Panc1 (cell line): ENCODE results near the gene NTNG1.

Experiments used
- CTCF ChIP-seq: fragments of 450-650 bp; IDR thresholded peaks from 2 replicates; pipeline ENCODE4 v1.5.1; 2017; ENCODE audit warnings: mild to moderate bottlenecking
- POLR2AphosphoS5 ChIP-seq: IDR thresholded peaks from 2 replicates; pipeline ENCODE4 v1.6.1; 2012; ENCODE audit warnings: mild to moderate bottlenecking, low read depth, low read length, moderate library complexity

DNA sequence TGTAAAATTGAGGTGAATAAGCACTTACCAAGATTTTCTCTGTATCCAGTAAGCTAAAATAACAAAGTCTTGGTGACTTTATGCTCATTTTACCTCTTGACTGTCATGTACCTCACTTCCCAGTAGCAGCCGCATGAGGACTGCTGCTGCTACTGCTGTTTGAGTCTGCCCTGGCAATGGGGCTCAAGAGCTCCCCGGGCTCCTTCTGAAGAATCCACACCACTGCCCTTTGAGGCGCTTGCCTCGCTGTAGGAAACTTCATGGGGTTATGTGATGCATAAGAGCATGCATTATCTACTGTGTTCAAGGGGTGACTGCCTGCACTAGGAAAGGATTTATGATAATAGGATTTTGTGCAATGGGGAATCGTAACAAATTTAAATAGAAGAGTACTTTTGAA lies 113.5 kb downstream of the NTNG1 start:
- no peak for TF ChIP-seq CTCF
- TF ChIP-seq POLR2AphosphoS5 = no peak
